ENCODE results near the gene UXS1. TPM values are rescaled to one million over a fixed set of nuclear protein-coding genes. Genes with fewer than 3 reads are reported as not detected.

UXS1 gene
- polyA plus RNA-seq, 1 donor: 30.0 TPM

DNA sequence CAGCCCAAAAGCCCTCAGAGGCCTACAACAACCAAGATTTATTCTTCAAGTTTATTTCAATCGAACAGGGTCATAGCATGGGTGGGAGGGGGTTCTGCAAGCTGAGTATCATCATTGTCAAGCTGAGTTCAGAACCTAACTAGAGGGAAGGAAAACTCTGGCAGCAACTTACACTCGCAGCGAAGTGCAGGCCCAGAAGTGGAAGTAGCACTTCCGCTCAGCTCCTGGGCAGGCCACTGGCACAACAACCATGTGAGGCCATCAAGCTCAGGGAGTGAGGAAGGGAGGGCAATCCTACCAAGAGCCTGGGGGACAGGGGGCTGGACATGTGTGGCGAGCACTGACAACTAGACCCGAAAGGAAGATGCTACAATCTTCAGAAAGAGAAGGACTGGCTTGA is 4.8 kb downstream of the UXS1 start:
- no peak for DNase-seq

DNA sequence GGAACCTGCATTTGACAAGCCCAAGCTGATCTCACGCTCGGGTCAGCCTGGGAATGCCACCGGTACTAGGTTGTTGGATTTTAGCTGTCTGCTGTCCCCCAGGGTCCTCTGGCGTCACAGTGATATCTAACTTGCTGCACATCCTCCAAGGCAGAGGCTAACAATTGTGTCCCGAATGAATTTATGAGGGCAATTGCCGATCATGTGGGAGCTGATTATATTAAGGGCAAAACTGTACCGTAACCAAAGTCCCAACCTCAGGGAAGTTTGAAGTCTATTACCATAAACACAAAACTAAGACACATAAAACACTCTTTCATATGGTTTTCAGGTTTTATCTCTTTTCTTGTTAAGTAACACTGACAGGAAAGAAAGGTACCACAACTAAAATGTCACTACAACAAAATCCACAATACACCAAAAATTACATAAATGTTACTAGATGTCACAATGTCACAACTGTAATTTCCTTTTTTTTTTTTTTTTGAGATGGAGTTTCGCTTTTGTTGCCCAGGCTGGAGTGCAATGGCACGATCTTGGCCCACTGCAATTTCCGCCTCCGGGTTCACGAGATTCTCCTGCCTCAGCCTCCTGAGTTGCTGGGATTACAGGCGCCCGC is 6.7 kb downstream of the UXS1 start:
- no peak for DNase-seq

DNA sequence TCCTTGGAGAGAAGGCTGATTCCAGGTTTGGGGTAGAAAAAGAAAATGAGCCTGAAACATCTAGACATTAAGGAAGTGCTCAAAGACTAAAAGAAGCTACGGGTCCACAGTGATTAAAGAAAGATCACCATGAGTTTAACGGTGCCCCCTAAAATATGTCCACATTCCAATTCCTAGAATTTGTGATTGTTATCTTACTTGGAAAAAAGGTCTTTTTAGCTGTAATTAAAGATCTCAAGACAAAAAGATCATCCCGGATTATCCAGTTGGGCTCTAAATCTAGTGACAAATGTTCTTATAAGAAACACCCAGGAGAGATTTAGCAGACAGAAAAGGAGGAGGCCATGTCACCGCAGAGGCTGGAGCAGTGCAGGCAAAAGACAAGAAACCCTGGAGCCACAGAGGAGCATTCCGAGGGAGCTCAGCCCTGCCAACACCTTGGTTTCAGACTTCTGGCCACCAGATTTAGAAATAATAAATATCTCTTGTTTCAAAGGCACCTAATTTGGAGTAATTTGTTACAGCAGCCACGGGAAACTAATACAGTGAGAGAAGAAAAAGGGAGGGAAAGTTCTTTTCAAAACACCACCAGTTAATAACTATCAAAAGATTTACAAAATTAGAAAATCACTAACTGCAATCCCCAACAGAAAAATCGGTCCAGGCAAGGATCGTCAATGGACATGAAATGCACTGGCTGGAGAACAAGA is 8.5 kb downstream of the UXS1 start:
- DNase-seq: no peak

DNA sequence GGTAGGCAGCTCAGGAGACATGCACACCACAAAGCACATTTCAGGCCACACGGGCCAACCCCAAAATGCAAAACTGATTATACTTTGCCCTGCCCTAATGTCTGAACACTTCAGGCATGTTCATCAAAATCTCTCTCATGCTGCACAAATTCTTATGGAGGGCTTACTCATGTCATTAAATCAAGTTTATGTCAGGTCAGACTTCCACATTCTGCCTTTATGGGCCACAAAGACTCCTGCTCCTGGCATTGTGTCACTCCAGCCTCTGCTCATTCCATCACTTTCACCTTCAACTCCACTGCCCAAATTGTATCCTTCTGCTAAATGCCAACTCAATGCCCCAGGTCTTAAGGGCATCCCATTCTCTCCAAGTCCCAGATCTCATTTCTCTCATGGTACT is 9.2 kb downstream of the UXS1 start:
- no peak for DNase-seq

DNA sequence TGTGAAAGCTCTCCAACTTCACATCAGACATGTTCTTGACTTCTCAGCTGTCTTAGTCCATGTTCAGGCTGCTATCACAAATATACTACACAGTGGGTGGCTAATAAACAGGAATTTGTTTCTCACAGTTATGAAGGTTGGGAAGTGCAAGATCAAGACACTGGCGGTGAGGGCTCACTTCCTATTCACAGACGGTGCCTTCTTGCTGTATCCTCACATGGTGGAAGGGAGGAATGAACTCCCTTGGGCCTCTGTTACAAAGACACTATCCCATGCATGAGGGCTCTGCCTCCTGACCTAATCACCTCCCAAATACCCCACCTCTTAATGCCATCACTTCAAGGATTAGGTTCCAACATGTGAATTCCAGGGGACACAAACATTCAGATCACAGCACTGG is 9.7 kb downstream of the UXS1 start:
- DNase-seq: no peak

DNA sequence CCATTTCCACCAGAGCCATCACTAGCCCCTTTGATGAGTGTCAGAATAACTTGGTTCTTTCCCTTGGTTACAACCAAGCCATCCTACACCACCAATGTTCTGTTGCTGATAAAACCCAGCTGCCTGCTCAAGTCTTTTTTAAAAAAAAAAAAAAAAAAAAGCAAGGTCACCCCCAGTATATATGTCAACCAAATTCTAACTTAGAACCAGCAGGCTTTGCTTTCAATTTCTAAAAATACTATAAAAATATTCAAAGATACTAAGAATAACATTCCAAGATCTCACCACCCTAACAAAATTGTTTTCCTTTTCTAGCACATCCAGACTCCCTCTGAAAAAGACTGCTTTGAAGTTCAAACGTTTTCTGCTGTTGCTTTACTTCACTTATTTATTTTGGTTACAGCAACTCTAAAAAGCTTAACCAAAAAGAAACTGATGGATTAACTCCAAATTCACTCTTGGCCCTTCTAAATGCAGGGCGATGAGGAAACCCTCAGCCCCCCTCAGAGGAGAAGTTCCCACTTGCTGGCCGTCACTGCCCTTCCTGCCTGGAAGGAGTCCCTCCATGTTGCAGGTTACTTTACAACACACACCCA is 10.9 kb downstream of the UXS1 start:
- DNase-seq: no peak

DNA sequence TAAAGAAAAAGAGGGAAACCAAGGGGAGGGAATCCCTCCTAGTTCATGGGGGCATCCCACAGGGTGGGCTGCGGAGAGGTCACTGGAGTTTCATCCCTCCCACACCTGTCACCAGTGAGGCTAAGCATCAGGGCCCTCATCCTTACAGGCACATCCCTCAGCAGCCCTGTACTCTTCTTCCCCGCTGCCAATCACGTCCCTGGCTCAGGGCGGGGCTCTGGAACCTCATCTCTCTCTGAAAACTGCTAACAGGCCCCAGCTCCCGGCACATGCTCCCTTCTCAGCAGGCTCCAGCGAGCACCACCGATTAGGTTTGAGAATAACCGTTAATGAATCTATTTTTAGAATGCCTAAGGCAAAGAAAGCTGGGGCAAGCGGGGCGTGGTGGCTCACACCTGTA is 13.0 kb downstream of the UXS1 start:
- no peak for DNase-seq

DNA sequence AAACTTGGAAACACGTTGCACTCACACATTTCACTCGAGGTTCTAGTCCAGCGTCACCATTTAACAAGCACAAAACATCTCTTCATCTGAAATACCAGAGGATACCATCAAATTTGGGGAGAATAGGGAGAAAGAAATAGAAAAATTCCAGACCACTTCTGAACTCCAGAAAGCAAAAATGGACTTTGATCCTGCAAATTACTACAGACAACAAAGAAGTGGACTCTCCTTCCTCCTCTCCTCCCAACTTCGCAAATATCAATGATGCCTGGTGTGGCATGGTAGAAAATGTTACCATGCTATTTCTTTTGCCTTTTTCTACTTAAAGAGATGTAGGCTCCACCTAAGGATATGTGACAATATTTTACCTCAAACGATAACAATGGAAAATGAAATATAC is 13.5 kb downstream of the UXS1 start:
- DNase-seq: no peak

DNA sequence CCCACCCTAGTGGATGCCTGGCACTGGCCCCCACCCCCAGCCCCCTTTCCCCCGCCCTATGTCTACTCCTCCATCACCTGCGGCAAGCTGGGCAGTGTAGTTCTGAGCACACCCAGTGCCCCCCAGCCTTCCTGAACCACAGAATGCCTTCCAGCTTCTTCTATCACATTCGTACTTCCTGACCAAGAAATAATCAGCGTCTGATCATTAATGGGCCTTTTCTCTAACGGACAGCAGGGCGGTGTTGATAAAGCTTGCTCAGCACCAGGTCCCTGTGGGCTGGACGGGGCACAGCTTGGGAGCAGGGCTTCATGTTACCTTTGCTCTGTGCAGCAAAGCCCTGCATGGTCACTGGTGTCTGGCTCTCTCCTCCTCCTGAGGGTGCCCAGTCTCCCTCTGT is 15.4 kb downstream of the UXS1 start:
- DNase-seq: no peak

DNA sequence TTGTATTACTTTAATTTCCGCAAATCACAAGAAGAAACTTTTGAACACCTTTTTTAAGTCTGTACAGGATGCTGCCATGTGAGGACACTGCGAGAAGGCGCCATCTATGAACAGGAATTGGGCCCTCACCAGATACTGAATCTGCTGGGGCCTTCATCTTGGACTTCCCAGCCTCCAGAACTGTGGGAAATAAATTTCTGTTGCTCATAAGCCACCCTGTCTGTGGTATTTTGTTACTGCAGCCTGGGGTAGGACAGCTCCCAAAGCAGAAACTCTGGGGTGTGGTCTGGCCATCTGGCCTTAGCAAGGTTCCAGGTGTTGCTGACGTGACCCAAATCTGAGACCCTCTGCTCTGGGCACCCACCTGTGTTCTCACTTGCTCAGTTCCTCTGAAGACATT is 16.5 kb downstream of the UXS1 start:
- no peak for DNase-seq

DNA sequence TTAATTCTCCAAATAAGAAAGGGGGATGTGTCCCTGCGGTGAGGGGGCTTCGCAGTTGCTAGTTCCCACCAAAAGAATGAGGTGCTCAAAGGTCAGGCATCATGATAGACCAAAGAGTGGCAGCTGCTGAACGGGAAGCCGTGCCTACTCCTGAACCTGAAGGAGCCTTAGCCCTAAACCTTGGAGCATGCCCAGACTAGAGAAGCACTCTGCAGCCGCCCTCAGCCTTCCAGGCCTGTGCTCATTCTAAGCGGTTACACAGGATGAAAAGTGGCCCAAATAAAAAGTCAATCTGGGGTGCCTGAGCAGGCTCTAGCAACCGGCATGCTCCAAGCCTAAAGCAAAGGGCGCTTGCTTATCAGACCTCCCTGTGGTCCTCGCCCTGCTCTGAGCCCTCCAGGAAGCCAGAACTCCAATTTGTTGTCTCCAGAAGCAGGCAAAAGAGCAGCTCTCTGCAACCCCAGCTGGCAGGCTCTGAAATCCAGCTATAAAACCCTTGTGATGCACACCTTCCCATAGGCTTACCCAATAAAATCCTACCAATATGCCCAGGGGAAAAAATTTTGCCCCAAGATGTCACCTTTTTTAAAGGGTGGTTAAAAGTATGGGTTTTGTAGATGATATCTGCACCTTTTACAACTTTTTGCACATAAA is 17.5 kb downstream of the UXS1 start:
- DNase-seq: no peak

DNA sequence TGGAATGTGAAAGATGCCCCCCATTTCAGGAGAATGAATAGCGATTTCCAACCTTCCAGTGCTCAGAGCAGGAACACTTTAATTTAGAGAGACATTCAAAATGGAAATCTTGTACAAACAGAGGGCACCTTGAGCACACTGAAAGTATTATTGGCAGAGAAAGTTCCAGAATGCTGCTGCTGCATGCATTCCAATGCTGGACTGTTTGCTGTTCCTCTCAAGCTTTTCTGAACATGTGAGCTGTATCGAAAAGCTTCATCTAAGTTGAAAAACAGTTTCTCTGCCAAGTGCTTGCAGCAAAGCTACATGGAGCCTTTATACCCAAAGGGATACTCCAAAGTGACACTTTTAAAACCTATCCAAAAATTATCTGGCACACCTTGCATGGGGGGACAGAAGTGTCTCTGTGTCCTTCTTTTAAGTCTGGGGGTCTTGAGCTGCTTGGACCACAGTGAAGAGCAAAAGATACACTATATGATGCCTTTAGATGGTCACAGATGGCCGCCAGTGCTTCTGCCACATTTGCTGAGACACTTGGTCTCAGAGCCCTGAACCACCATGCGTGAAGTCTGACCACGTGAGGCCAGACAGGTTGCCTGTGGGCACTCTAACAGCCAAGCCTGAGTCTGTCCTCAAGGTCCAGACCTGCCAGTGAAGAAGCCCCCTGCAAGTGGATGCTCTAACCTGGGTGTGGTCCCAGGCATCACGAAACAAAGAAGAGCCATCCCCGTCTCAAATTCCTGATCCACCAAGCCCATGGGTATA is 18.8 kb downstream of the UXS1 start:
- DNase-seq: no peak

DNA sequence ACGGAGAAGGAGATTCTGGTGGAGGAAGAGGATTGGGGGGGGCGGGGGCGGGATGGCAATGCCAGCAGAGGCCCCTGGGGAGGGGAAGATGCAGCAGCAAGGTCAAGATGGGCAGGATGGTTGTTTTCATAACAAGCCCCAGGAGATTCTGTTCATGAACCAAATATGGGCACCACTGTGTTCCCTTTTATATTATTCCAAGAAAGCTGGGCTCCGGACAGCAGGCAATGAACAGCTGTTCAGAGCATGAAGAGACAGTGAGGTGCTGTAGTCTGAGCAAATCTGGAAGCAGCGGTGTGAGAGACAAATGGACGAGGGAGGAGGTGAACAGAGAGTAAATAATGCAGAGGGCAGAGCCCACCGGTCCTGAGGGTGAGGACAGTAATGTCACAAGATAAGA is 20.0 kb downstream of the UXS1 start:
- DNase-seq: no peak

DNA sequence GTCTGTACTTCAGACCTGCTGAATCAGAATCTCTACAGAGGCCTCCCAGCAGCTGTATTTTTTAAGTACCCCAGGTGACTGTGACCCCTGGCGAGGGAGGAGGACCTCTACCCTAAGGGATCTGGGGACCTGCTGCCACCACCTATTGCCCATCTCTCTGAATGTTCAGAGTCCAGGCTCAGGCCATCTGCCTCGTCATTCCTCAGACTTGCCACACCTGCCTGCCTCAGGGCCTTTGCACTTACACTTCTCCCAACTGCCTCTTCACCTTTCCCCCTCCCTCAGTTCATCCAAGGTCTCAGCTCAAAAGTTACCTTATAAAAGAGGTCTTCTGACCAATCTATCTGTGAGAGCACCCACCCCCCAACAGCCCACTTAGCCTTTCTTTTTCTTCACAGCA is 21.5 kb downstream of the UXS1 start:
- DNase-seq: no peak

DNA sequence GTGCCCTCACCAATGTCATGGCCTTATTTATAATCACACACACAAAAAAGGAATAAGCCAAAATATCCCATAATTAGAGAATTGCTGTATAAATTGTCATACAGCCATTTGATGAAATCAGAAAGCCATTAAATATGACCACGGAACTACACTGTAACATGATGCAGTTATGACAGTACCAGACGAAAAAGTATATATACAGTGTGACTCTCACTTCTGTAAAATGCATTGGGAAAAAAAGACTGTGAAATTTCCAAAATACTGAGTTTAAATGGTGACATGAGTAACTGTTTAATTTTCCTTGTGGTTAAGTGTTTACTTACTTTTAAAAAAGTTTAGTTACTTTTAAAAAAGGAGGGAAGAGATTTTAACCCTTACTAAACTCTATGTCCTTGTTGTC is 25.4 kb downstream of the UXS1 start:
- no peak for DNase-seq

DNA sequence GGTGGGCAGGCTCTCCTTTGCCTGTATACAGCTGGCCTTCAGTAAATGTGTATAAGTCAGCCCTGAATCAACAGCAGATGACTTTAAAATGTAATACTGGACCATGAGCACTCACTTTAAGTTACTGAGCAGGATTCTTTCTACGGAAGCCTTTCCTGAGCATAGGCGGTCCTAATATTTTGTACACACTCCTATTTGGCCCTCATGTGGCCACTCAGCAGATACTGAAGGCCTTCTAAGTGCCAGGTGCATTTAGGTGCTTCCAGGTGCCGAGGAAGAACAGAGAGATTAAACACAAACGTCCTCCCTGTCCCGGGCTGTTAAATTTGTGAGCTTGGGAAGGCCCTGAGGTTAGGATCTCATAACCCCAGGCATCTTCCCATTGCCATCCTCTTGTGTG is 27.0 kb downstream of the UXS1 start:
- DNase-seq: no peak

DNA sequence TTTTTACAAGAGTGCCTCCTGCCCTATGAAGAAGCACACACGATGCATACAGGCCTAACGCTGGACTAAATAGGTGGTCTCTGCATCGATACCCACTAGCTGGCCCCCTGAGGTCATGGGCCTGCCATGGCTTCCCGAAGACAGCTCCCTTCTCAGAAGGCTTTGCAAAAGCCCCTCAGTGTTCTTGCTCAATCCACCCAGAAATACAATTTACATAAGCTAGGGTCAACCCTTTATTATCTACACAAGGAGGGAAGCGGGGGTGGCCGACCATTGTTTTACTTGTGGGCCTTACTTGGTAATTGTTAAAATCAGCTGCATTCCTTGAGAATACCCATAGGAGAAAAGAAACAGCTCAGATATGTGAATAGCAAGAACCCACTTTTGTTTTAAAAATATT is 28.5 kb downstream of the UXS1 start:
- no peak for DNase-seq

DNA sequence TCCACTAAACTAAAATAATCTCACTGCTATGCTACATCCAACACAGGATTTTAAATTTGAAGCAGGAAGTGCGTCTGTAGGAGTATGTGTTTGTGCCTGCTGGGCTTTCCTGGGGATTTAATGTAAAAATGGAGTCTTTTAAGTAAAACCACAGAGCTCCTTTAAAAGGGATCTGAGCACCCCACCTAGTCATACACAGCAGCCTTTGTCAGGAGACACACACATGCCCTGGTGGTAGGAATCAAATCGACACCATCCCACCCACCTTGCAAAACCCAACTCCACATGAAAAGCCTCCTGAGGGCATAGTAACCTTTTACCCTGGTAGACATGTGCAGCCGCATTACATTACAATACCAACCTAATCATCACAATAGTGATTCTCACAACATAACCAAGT is 29.1 kb downstream of the UXS1 start:
- no peak for DNase-seq

DNA sequence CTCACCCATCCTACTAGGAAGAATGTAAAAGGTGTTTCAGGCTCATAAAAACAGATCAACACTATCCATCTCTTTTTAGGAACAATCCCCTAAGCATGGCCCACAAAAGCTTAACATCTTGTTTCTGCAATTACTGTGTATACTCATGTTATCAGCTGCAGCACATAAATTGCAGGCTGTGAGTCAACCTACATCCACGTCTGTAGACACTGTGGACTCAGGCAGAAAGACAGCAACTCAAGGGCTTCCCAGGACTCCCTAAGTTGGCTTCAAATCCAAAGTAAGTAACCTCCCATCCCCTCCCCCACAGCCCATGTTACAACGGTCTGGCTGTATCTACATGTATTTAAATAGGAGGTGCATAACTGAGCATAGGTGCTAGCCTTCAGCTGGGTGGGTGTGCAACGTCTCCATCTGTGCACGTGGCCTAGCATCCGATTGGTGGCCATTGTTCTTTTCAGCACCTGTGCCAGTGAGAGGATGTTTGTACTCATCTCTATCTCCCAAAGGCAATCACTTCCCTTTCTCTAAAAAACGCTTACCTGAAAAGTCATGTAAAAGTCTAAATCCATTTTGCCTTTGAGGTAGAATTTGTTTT is 30.1 kb downstream of the UXS1 start:
- no peak for DNase-seq

DNA sequence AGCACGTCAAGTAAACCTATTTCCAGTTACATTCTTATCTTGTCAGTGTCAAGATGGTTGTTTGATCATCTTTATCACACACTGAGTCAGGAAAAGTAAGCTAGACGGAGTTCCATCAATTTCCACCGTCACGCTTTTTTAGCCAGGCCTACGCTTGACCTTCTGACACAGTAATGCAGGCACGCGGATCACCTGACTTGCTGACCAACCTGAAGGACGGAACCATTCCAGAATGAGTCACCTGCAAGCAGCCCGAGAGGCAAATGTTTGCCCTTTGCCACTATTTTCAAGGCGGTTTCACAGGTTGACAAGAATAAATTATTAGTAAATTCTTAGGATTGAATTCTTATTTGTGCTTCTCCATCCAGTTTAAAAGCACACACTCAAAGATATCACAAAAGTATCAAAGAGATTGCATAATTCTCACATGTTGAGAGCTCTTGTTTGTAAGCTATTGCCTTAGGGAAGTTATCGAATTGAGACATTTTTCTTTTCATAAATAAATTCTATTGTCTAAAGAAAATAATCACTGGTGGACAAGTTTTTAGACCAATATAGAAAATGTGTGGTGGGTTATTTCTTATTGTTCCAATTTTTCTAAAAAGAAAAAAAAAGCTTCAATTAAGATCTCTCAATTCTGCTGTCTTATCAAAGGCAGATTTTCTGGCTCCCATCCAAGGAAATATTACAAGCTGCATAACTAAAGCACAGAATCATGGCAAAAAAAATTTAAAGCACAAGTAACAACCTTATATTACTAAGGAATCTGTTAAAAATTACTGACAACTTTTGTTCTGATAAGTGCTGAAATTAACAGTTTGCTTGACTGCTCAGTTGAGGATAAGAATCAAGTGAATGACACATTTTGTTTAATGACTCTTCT is 31.9 kb downstream of the UXS1 start:
- DNase-seq: no peak

DNA sequence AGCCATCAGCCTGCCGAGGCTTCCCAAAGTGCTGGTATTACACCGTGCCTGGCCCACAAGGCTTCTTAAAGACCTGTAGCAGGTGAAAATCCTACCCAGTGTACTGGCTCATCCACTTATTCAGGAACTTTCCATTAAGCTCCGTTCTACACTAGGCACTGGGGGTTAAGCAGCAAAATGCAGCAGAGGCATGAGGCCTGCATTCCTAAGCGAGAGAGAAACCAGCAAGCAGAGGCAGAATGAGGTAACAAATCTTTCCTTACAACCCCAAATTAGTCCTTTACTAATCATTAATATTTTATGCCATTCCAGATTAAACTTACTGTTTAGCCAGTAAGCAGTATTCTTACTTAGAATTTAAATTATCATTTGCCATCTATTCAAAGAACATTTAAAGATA is 32.8 kb downstream of the UXS1 start:
- DNase-seq: no peak

DNA sequence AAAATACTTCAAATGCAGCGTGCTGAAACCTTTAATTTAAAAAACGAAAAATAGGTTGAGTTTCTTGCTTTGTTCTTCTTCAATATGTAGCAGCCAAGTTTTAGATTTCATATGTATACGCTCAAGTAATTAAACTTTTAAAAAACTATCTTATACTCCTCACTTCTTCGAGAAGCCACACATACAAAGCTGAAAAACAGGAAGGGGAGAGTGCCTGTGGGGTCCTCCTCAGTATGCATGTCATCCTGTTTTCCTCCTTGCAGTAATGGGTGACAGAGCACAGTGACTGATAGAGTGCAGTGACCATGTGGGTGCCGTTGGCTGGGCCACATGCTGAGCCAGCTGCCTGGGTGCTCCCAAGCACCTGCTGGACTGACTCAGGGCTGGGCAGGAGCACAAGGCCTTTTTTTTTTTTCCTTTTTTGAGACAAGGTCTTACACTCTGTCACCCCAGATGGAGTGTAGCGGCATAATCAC is 33.3 kb downstream of the UXS1 start:
- DNase-seq: no peak

Data from hindlimb muscle (tissue), 1 donor.